Measurements from ENCODE around the gene MACROD2. TPM values are rescaled to one million over a fixed set of nuclear protein-coding genes. Genes with fewer than 3 reads are reported as not detected.
"Not testable (repeated sequence)": the region's sequence is repeated elsewhere in the genome, so short reads cannot be mapped to it uniquely, and the experiment has no call there.

The MACROD2 gene
- total RNA-seq, 1 donor from 2014 or later, result 3.5 TPM

DNA sequence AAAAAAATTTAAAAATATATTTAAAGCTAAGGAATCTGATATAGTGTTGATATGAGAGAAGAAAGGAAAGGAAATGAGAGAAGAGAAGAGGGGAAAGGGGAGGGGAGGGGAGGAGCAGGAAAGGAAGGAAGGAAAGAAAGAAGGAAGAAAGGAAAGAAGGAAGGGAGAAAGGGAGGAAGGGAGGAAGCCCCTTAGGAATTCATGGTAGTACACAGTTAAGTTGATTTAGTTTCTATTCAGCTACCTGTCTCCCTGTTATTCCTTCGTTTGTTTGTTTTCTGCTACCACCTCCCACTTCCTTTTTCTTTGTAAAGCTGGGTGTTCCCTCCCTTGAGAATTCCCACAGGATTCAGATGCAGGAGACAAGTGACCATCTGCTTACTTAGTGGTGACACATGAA, 1367.5 kb downstream of the MACROD2 start:
- no peak for DNase-seq (ENCODE audit: low spot score in 2 of 2)
- no peaks in the 10 kb centered on the region for H3K27me3 ChIP-seq
- H3K4me1 ChIP-seq, result no peaks in the 10 kb centered on the region
- TF ChIP-seq, protein P1, sequence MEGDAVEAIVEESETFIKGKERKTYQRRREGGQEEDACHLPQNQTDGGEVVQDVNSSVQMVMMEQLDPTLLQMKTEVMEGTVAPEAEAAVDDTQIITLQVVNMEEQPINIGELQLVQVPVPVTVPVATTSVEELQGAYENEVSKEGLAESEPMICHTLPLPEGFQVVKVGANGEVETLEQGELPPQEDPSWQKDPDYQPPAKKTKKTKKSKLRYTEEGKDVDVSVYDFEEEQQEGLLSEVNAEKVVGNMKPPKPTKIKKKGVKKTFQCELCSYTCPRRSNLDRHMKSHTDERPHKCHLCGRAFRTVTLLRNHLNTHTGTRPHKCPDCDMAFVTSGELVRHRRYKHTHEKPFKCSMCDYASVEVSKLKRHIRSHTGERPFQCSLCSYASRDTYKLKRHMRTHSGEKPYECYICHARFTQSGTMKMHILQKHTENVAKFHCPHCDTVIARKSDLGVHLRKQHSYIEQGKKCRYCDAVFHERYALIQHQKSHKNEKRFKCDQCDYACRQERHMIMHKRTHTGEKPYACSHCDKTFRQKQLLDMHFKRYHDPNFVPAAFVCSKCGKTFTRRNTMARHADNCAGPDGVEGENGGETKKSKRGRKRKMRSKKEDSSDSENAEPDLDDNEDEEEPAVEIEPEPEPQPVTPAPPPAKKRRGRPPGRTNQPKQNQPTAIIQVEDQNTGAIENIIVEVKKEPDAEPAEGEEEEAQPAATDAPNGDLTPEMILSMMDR (IDR thresholded peaks at IDR 0.05), result no peak
- no peak overlapping the region for H3K4me3 ChIP-seq
- H3K27ac ChIP-seq, result no peak overlapping the region
- no peaks in the 10 kb centered on the region for H3K36me3 ChIP-seq
- H3K9me3 ChIP-seq, result no peaks in the 10 kb centered on the region
- intact Hi-C loops (cut with DNase I), result no loop called here

DNA sequence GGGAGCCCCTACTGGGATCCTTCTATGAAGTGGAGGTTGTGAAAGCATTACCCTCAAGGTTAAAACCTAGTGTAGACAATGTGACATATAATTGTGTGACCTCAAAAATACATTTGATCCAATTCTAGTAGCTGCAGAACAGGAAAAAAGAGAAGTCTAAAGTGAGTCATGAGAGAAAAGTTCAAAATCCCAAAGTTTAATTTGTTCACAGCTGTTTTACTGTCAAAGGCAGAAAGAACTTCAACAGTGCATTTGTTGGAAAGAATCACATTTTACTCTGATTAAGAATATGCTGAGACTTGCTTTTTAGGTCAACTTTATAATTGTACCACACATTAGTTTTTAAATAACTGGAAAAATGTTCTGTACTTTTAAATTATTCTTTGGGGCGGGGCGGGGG, 1369.5 kb downstream of the MACROD2 start:
- intact Hi-C loops (cut with DNase I), result no loop called here
- no peaks in the 10 kb centered on the region for H3K27me3 ChIP-seq

DNA sequence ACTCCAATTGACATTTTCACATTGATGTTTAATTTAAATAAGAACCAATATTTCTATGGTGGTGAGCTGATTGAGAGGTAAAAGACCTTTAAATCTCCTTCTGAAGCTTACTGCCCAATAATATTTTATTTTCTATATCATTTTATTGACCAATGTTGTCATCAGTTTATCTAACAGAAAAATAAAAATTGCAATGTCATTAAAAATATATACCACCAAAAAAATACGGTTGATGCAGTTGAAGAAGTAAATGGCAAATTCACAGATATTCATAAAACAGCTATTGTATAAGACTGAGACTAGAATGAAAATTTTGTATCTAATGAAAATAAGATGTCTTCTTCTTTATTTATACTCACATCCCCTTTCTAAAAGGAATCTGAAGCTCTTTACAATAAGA, 1375.1 kb downstream of the MACROD2 start:
- Histone ChIP-seq H3K27me3 (no peaks in the 10 kb centered on the region), H3K4me1 (no peaks in the 10 kb centered on the region), H3K36me3 (no peaks in the 10 kb centered on the region), H3K4me3 (no peak overlapping the region), H3K9me3 (no peaks in the 10 kb centered on the region), H3K27ac (no peak overlapping the region)
- TF ChIP-seq, protein P1 (IDR thresholded peaks at IDR 0.05), result no peak
- no peak for DNase-seq (ENCODE audit: low spot score in 2 of 2)
- intact Hi-C loops (cut with DNase I), result no loop called here

More for the DNA sequence above, 1369.5 kb downstream of the MACROD2 start:
- DNase-seq (ENCODE audit: low spot score in 2 of 2), result no peak
- H3K9me3 ChIP-seq, result no peaks in the 10 kb centered on the region
- H3K4me1 ChIP-seq, result no peaks in the 10 kb centered on the region
- H3K27ac ChIP-seq, result no peak overlapping the region
- no peaks in the 10 kb centered on the region for H3K36me3 ChIP-seq
- no peak overlapping the region for H3K4me3 ChIP-seq
- TF ChIP-seq, protein P1 (IDR thresholded peaks at IDR 0.05), result no peak

DNA sequence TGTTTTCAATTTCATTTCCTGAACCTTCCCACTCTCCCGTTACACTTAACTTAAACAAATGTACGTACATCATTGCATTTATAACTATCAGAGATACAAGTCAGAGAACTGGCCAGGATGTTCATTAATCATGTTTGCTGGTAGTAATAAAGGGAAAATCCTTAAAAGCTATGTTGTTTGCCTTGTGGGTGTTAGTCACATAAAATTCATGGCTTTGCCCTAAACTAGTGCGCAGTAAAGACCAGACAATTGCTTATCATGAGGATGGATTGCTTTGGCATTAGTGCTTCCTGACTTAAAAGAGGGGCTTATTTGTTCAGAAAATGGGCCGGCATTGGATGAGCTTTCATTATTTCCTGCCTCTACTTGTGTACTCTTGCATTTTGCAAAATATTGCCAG, 1379.4 kb downstream of the MACROD2 start:
- Histone ChIP-seq H3K4me3 (no peak overlapping the region), H3K27me3 (no peaks in the 10 kb centered on the region), H3K4me1 (no peaks in the 10 kb centered on the region), H3K27ac (no peak overlapping the region), H3K9me3 (no peaks in the 10 kb centered on the region), H3K36me3 (no peaks in the 10 kb centered on the region)
- no peak for DNase-seq (ENCODE audit: low spot score in 2 of 2)
- intact Hi-C loops (cut with DNase I), result no loop called here
- TF ChIP-seq, protein P1 (IDR thresholded peaks at IDR 0.05), result no peak

DNA sequence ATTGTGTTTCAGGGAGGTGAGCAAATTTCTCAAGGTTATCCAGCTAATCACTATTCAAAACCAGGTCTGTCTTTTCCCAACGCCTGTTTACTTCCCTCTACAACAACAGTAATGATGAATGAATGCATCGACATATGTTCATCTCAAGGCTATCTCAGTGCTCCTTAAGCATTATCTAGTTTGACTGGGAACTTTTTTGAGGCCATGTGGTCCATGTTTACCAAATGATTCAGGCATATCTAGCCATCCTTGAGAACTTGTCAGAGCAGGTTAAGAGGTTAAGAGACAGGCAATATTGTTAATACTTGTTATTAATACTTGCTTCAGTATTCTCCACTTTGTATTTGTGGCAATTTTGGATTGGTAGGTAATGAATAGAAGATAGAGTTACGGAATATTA, 1380.5 kb downstream of the MACROD2 start:
- no peaks in the 10 kb centered on the region for H3K36me3 ChIP-seq
- intact Hi-C loops (cut with DNase I), result no loop called here

DNA sequence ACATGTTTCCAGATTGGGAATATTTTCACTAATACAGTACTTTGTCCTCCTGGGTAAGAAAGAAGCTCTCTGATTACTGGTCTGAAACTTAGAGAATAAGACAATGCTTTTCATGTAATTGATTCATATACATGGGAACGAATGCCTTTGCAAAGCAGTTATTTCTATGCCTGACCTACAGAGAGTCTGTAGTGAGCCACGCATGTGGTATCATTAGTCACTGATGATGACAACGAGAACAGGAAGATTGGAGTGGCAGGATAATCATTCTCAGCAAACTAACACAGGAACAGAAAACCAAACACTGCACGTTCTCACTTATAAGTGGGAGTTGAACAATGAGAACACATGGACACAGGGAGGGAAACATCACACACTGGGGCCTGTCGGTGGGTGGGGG, 1382.3 kb downstream of the MACROD2 start:
- H3K4me1 ChIP-seq; H3K27me3 ChIP-seq; H3K4me3 ChIP-seq; H3K36me3 ChIP-seq; DNase-seq (ENCODE audit: low spot score in 2 of 2); H3K9me3 ChIP-seq; H3K27ac ChIP-seq; intact Hi-C loops (cut with DNase I): not testable (repeated sequence)

More for the DNA sequence above, 1380.5 kb downstream of the MACROD2 start:
- H3K27ac ChIP-seq, result no peak overlapping the region
- no peaks in the 10 kb centered on the region for H3K27me3 ChIP-seq
- no peaks in the 10 kb centered on the region for H3K9me3 ChIP-seq
- TF ChIP-seq, protein P1 (IDR thresholded peaks at IDR 0.05), result no peak
- H3K4me1 ChIP-seq, result no peaks in the 10 kb centered on the region
- H3K4me3 ChIP-seq, result no peak overlapping the region
- no peak for DNase-seq (ENCODE audit: low spot score in 2 of 2)
